ENCODE data around the gene NKD2. TPM values are rescaled to one million over a fixed set of nuclear protein-coding genes. Genes with fewer than 3 reads are reported as not detected.

The NKD2 gene
- total RNA-seq, 3 donors from 2014 or later (not counting 1 experiment from before 2014, with no cell fraction given): not detected

- DNase-seq: no peak
- intact Hi-C loops (cut with micrococcal nuclease): no loop called here
Measured at GRCh38 chr5:1031306-1031959, 22.8 kb downstream of the NKD2 start.

DNA sequence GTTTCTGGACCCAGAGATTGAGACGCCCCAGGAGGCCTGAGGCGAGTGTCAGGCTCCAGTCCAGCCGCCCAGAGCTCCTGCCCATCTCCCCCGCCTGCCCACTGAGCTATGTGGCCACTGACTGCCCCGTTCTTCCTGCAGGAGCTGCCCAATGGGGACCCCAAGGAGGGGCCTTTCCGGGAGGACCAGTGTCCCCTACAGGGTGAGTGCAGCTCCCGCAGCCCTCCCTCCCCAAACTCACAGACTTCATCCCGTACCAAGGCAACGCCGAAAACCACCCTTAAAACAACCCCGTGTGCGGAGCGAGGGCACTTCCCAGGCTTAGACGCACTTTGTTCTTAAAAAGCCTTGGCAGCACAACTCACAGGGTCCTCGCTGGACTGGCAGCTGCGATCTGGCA, 23.4 kb downstream of the NKD2 start:
- H3K9me3 ChIP-seq (ENCODE audit: control insufficient read depth, insufficient read depth, low read length): no peaks in the 10 kb centered on the region
- H3K27me3 ChIP-seq (ENCODE audit: control insufficient read depth, insufficient read depth, low read length): peaks cover 2% of the 10 kb centered on the region
- no peaks in the 10 kb centered on the region for H3K36me3 ChIP-seq (ENCODE audit: control insufficient read depth, insufficient read depth, low read length)
- Mint-ChIP-seq H3K9me3 (no peaks in the 10 kb centered on the region), H3K27me3 (ENCODE audit: low read depth in 2 of 2) (no peaks in the 10 kb centered on the region), H3K27ac (no peak overlapping the region), H3K36me3 (no peaks in the 10 kb centered on the region), H3K4me3 (no peak overlapping the region), H3K4me1 (peaks cover 0 to 8% of the 10 kb centered on the region in 2 donors)
- WGBS (ENCODE audit: insufficient coverage): 89% methylated on average over 16 of the region's 16 CpGs
- no peak for ATAC-seq
- no peak overlapping the region for H3K27ac ChIP-seq (ENCODE audit: low read length)
- no peak for DNase-seq
- H3K4me1 ChIP-seq (ENCODE audit: control insufficient read depth, insufficient read depth, low read length): no peaks in the 10 kb centered on the region
- H3K4me3 ChIP-seq (ENCODE audit: low read length): no peak overlapping the region
- TF ChIP-seq, protein P1, sequence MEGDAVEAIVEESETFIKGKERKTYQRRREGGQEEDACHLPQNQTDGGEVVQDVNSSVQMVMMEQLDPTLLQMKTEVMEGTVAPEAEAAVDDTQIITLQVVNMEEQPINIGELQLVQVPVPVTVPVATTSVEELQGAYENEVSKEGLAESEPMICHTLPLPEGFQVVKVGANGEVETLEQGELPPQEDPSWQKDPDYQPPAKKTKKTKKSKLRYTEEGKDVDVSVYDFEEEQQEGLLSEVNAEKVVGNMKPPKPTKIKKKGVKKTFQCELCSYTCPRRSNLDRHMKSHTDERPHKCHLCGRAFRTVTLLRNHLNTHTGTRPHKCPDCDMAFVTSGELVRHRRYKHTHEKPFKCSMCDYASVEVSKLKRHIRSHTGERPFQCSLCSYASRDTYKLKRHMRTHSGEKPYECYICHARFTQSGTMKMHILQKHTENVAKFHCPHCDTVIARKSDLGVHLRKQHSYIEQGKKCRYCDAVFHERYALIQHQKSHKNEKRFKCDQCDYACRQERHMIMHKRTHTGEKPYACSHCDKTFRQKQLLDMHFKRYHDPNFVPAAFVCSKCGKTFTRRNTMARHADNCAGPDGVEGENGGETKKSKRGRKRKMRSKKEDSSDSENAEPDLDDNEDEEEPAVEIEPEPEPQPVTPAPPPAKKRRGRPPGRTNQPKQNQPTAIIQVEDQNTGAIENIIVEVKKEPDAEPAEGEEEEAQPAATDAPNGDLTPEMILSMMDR (IDR thresholded peaks at IDR 0.05): no peak
- intact Hi-C loops (cut with micrococcal nuclease): no loop called here

More at GRCh38 chr5:1031306-1031959, 22.8 kb downstream of the NKD2 start:
- Mint-ChIP-seq H3K27me3 (ENCODE audit: low read depth in 2 of 2) (no peaks in the 10 kb centered on the region), H3K4me3 (no peak overlapping the region), H3K36me3 (no peaks in the 10 kb centered on the region), H3K9me3 (no peaks in the 10 kb centered on the region), H3K27ac (no peak overlapping the region), H3K4me1 (peaks cover 0 to 8% of the 10 kb centered on the region in 2 donors)
- Histone ChIP-seq H3K36me3 (ENCODE audit: control insufficient read depth, insufficient read depth, low read length) (no peaks in the 10 kb centered on the region), H3K27me3 (ENCODE audit: control insufficient read depth, insufficient read depth, low read length) (peaks cover 2% of the 10 kb centered on the region), H3K9me3 (ENCODE audit: control insufficient read depth, insufficient read depth, low read length) (no peaks in the 10 kb centered on the region), H3K27ac (ENCODE audit: low read length) (no peak overlapping the region), H3K4me1 (ENCODE audit: control insufficient read depth, insufficient read depth, low read length) (no peaks in the 10 kb centered on the region), H3K4me3 (ENCODE audit: low read length) (no peak overlapping the region)
- TF ChIP-seq, protein P1 (IDR thresholded peaks at IDR 0.05): no peak
- WGBS (ENCODE audit: insufficient coverage): 91% methylated on average over 19 of the region's 19 CpGs
- no peak for ATAC-seq

- Histone ChIP-seq H3K27ac (ENCODE audit: low read length) (no peak overlapping the region), H3K27me3 (ENCODE audit: control insufficient read depth, insufficient read depth, low read length) (peaks cover 2% of the 10 kb centered on the region), H3K9me3 (ENCODE audit: control insufficient read depth, insufficient read depth, low read length) (no peaks in the 10 kb centered on the region), H3K4me1 (ENCODE audit: control insufficient read depth, insufficient read depth, low read length) (no peaks in the 10 kb centered on the region), H3K4me3 (ENCODE audit: low read length) (no peak overlapping the region), H3K36me3 (ENCODE audit: control insufficient read depth, insufficient read depth, low read length) (no peaks in the 10 kb centered on the region)
- no peaks in the 10 kb centered on the region for H3K27me3 Mint-ChIP-seq (ENCODE audit: low read depth in 2 of 2)
- H3K4me1 Mint-ChIP-seq: peaks cover 0 to 8% of the 10 kb centered on the region in 2 donors
- intact Hi-C loops (cut with micrococcal nuclease): no loop called here
- no peaks in the 10 kb centered on the region for H3K9me3 Mint-ChIP-seq
- WGBS (ENCODE audit: insufficient coverage): 92% methylated on average over 14 of the region's 14 CpGs
- ATAC-seq (no peak), DNase-seq (no peak)
- TF ChIP-seq, protein P1 (IDR thresholded peaks at IDR 0.05): no peak
- no peak overlapping the region for H3K27ac Mint-ChIP-seq
- no peaks in the 10 kb centered on the region for H3K36me3 Mint-ChIP-seq
- no peak overlapping the region for H3K4me3 Mint-ChIP-seq
Measured at GRCh38 chr5:1032551-1033027, 24.0 kb downstream of the NKD2 start.

- Histone ChIP-seq H3K9me3 (ENCODE audit: control insufficient read depth, insufficient read depth, low read length) (no peaks in the 10 kb centered on the region), H3K4me1 (ENCODE audit: control insufficient read depth, insufficient read depth, low read length) (no peaks in the 10 kb centered on the region), H3K27me3 (ENCODE audit: control insufficient read depth, insufficient read depth, low read length) (peaks cover 2% of the 10 kb centered on the region), H3K36me3 (ENCODE audit: control insufficient read depth, insufficient read depth, low read length) (no peaks in the 10 kb centered on the region), H3K4me3 (ENCODE audit: low read length) (no peak overlapping the region), H3K27ac (ENCODE audit: low read length) (no peak overlapping the region)
- DNase-seq (no peak), ATAC-seq (no peak)
- Mint-ChIP-seq H3K27ac (no peak overlapping the region), H3K4me1 (peaks cover 0 to 8% of the 10 kb centered on the region in 2 donors), H3K36me3 (no peaks in the 10 kb centered on the region), H3K9me3 (no peaks in the 10 kb centered on the region), H3K27me3 (ENCODE audit: low read depth in 2 of 2) (no peaks in the 10 kb centered on the region), H3K4me3 (no peak overlapping the region)
- intact Hi-C loops (cut with micrococcal nuclease): no loop called here
- WGBS (ENCODE audit: insufficient coverage): 94% methylated on average over 26 of the region's 26 CpGs
- TF ChIP-seq, protein P1 (IDR thresholded peaks at IDR 0.05): no peak
Measured at GRCh38 chr5:1033178-1033577, 24.6 kb downstream of the NKD2 start.
